Activated gamma-delta T cell (primary cell): ENCODE data around the gene HELZ.
"Not testable (repeated sequence)": the region's sequence is repeated elsewhere in the genome, so short reads cannot be mapped to it uniquely, and the experiment has no call there.

Experiments
- DNase-seq: peaks from one replicate; lab custom pipeline; 2025; lab: John Stamatoyannopoulos, UW

The HELZ gene

DNA sequence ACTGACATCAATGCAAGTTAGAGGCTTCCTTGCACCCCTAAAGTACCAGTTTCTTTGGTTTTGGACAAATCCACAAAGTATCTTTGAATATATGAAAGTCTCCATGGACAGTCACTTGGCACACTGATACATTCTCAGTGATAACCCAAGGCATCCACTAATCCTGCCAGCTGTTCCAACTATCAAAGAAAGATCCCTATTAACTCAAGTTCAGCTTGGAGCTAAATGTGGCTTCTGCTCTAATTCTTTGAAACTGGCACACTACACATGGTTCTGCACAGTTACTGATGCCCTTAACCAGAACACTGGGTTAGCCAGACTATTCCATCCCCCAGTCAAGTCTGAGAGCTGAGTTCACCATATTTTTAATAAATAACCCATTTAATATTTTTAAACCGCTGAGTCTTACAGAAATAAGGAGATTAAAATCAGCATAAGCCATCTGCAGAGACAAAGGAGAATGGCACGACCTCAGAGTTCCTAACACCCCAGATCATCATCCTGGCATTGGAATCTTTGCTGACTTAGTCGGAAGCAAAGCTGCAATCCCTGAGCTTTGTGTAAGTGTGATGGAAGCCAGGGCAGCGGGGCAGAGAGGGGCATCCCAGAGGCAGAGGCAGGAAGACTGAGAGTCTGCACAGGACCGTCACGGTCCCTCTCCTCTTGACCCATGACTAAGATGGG, 194.4 kb downstream of the HELZ start:
- no peak for DNase-seq

DNA sequence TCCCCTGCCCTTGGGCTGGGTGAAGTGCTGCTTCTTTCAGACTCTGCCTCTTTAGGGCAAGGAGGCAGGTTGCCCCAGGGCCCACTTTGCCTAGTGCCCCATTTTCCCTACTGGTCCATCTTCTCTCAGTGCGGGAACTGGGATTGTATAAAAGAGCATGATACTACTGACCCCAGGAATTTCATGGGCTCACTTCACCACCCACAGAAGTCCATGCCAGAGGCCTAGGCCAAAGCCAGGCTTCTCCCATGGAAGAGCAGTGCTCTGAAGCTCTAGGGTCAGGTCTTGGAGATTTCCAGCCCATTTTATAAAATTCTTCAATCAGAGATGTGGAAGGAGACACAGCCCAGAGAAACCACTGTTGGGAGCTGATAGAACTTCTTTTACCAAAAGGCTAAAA, 194.9 kb downstream of the HELZ start:
- DNase-seq, result no peak

DNA sequence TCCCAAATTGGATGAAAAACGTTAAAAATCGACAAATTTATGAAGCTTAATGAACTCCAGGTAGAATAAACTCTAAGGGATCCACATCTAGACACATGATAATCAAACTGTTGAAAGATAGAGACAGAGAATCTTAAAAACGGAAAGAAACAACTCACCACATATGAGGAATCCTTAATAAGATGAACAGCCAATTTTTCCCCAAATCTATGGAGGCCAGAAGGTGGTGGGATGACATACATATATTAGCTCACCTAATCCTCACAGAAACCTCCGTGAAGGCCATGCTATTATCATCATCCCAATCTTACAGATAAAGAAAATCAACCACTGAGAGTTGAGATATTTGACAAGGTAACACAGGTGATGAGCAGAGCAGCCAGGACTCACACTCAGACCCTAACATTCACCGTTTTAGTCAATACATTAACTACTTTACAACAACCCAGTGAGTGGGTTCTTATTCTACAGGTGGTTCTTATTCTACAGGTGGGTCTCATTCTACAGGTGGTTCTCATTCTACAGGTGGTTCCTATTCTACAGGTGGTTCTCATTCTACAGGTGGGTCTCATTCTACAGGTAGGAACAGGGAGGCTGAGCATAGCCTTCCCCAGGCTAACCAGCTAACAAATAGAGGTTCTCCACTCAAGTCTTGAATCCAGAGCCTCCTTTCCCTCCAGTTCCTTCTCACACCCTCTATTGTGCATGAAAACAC, 195.8 kb downstream of the HELZ start:
- DNase-seq, result no peak

DNA sequence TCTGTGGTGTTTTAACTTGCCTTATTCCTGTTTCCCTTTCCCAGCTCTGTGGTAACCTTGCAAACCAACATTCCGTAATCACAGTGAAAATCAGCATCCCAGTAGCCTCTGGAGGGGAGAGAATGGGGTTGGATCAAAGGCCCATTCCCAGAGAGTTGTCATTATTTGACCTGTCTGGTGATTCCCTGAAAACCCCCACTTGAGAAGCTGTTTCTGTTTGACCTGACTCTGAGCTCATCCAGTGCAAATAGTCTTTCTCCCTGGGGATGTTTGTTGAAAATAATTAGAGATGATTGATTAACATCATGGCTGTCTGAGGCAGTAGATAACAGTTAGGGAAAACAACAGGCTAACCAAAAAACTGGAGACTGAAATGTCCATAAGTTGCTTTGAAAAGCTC, 197.6 kb downstream of the HELZ start:
- DNase-seq, result no peak

DNA sequence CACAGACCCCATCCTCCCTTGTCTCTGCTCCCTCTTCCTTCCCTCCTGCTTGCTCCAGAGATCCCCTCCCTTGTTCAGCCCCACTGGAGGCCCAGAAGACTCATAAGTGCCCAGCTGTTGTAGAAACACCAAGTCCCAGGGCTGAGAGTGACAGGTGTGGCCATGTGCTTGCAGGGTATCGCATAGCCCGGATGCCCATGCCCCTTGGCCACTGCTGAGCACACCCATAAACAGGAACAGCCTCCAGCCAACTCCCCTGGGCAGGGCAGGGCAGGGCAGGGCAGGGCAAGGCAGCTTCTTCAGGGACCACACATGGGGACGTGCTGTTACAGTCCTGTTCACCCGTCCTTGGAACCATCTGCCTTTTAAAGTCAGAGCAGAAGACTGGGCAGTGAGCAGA, 198.6 kb downstream of the HELZ start:
- DNase-seq, result no peak

- DNase-seq, result no peak
Measured at GRCh38 chr17:67044940-67045339, 200.1 kb downstream of the HELZ start.

GRCh38 chr17:67044016-67044772, 200.8 kb downstream of the HELZ start, which contains the start of gene CACNG1:
Gene CACNG1 (plus strand): TSS chr17:67044554. CDS start chr17:67044661, 107 bp downstream.
- no peak for DNase-seq

DNA sequence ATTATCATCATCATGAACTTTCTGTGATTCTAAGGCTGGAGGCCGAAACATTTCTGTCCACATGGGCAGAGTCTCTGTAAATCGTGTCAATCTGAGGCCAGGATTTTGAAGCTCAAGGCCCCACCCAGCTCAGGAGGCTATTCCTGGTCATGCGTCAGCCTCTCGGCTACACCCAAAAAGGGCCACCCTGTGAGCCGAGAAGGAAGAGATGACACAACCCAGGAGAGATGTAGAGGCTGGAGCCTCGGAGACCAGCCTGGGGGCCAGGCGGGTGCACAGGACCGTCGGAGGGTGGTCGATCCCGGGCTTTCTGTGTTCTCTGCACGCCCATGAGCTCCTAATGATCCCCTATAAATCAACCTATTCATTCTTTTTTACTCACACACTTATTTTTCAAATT, 201.7 kb downstream of the HELZ start:
- no peak for DNase-seq

DNA sequence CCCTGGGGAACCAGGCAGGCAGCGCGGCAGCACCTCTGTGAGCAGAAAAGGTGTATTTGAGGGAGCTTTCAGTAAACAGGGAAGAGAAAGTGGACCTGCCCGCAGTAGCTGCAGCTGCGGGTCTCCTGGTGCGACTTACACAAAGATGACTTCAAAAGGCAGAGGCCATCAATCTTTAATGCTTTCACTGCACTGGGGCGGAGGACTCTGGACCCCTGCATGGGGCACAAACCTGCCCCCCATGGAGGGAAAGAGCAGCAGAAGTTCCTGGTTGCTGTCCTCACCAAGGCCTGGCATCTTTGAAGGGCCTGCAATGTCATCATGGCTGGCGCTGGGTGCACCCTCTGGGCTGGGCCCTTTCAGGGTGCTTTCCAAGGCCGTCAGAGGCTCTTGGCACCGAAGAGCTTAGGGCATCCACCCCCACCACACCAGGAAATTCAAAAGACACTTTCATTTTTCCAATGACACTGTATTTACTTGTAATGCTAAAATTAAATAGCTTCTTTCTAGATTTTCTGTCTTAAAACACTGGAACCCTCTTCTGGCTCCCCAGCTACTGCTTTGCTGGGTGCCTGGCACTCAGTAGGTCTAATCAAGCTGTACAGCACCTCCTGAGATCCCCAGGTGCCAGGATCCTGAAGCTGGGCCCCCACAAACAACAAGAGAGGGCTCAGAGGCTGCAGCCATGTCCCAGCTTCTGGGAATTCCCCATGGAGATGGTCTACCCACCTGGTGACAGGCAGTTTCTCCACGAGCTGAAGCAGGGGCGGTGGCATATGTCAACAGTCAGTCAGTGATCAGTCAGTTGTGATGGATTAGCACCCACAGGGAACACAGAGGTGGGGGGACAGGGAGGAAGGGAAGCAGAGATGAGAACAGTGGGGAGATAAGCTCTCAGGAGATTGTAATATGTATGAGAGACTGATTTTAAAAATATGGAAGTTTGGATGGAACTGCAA, 202.8 kb downstream of the HELZ start:
- DNase-seq, result no peak

GRCh38 chr17:67041531-67041930, 203.5 kb downstream of the HELZ start:
- no peak for DNase-seq

DNA sequence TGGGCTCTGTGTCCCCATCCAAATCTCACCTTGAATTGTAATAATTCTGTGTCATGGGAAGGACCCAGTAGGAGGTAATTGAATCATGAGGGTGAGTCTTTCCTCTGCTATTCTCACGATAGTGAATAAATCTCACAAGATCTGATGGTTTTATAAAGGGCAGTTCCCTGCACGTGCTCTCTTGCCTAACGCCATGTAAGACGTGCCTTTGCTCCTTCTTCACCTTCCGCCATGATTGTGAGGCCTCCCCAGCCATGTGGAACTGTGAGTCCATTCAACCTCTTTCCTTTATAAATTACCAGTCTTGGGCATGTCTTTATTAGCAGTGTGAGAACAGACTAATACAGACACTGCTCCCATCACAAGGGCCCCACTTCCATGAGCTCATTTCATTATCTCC, 203.9 kb downstream of the HELZ start:
- not testable (repeated sequence) for DNase-seq

DNA sequence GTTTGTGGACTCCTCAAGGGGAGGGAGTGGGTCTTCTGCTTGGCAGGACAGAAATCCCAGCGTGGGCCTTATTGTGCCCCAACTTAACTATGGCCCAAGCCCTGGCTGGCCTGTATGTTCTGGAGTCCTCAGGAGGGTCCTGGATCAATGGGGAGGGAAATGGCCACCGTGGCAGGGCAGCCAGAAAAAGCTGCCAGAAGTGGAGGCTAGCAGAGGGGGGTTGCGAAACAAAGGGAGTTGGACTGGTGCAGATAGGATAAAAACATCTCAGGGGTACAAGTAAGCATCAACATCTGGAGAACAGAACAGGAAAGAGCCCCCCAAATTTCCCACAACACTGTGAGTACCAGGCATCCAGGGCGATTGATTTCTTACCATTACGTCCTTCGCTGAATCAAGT, 204.3 kb downstream of the HELZ start:
- no peak for DNase-seq

DNA sequence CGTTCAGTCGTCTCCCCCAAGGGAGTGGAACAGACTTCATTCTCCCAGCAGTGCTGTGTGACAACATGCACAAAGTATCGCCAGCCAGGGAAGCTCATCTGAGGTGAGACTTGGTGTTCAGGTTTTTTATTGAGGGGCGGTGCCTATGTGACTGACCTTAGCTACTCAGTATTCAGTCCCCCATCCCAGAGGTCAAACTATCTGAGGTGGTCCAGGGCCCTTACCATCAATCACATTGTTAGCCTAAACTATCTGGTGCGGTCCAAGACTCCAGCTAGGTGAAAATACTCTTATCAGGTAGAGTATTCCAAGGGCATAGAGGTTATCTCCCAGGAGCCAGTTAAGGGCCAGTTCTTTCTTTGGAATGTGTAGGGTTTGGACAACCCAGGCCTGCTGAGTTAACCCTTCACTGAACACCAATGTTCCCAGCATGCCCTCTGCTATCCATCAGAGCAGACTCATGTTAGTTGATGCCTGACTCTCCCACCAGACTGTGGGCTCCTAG, 206.1 kb downstream of the HELZ start:
- DNase-seq, result no peak

DNA sequence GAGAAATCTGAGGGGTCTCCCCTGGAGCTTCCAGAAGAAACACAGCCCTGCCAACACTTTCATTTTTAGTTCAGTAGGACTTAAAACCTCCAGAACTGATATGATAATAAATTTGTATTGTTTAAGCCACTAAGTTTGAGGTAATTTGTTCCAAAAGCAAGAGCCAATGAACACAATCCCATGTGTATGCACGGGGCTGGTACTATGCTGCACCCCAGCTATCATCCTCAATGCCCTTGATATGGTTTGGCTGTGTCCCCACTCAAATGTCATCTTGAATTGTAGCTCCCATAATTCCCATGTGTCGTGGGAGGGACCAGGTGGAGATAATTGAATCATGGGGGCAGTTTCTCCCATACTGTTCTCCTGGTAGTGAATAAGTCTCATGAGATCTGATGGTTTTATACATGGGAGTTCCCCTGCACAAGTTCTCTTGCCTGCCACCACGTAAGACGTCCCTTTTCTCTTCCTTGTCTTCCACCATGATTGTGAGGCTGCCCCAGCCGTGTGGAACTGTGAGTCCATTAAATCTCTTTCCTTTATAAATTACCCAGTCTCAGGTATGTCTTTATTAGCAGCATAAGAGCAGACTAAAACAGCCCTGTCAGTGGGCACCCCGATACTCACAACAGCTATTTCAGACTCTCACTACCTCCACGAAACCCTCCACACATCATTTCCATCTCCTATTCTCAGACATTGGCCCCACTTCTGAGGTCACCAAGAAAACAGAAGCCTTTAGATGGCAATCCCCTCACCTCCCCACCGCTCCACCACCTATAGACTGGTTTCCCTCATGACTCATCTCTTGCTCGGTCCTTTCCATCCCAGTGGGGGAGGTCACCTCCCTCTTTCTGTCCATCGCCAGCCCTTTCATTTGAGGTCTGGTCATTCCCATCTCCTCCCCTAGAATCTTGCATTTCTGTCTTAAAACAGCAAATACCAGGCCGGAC, 209.6 kb downstream of the HELZ start:
- no peak for DNase-seq

DNA sequence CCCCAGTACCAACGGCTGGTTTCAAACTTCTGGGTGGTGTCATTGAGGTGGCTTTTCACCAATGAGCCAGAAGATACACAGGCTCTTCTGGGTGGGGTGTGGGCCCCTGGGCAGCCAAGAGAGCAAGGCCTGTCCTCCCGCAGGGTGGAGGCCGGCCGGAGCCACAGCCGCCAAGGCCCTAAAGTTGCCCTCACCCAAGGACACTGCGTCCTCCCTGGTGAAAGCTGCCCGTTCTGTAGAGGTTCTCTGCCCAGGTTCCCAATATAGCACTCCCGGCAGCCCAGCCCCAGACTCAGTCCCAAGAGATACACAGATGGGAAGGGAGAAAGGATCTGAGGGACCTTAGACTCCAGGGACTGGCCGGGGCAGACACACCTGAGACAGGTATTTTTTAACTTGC, 211.4 kb downstream of the HELZ start:
- no peak for DNase-seq

DNA sequence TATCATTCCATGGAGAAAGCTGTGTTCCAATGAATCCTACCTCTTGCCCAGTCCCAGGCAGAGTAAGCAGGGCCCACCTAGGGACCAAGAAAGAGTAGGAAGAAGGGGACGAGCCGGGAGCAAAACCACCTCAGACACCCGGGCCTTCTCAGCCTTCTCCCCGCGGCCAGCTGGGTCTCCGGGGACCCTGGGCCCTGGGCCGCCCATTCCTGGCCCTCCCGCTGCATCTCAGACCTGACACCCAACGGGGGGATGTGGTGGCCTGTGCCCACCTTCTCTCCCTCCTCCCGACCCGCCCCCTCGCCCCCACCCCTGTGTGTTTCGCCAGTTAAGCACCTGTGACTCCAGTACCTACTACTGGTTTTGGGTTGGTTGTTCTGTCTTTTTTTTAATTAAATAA, 212.0 kb downstream of the HELZ start:
- DNase-seq, result no peak

- no peak for DNase-seq
Measured at GRCh38 chr17:67032382-67032781, 212.6 kb downstream of the HELZ start.

DNA sequence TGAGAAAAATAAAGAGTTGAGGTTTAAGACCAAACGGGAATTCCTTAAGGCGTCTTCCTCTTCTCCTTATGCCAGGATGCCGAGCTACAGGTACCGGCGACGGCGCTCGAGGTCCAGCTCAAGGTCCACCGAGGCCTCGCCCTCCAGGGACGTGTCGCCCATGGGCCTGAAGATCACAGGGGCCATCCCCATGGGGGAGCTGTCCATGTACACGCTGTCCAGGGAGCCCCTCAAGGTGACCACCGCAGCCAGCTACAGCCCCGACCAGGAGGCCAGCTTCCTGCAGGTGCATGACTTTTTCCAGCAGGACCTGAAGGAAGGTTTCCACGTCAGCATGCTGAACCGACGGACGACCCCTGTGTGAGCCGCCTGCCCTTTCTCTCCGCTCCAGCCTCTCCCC, 214.4 kb downstream of the HELZ start:
- DNase-seq, result no peak

DNA sequence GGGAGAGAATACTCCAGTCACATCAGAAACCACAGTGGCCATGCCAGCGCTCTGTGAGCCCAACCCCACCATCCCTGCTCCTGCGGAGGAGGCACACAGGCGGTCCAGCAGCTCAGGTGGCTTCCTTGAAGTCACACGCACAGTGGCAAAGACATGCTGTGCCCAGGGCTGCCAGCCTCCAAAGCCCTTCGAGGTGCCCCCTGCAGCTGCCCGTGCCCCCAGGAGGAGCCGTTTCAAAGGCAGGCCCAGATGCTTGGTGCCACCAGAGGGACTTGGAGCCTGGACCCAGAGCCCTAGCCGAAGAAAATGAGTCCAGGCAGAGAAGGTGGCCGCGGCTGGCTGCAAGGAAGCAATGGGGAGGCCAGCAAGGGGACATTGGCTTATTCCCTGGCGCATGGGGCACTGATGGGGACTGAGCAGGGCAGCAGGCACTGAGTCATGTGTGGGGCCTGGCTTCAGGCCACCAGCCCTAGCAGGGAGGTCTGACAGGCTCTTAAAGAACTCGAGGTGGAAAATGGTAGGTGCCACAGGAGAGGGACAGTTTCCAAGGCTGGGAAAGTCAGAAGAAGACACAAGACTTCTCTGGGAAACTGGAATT, 217.9 kb downstream of the HELZ start:
- no peak for DNase-seq

GRCh38 chr17:67026341-67026740, 218.7 kb downstream of the HELZ start:
- no peak for DNase-seq
